22Rv1 (cell line): ENCODE results near the gene SKI.
"Not testable (repeated sequence)": the region's sequence is repeated elsewhere in the genome, so short reads cannot be mapped to it uniquely, and the experiment has no call there.

Experiments
- ZFX ChIP-seq: fragments of 450-650 bp; IDR thresholded peaks from 2 replicates; pipeline ENCODE4 v1.6.1; 2017; ENCODE audit warnings: antibody characterized with exemption, borderline replicate concordance
- TF ChIP-seq, protein P1 (sequence below): fragments of 450-650 bp; IDR thresholded peaks from 2 replicates; pipeline ENCODE4 v1.5.1; 2017; ENCODE audit warnings: mild to moderate bottlenecking

DNA sequence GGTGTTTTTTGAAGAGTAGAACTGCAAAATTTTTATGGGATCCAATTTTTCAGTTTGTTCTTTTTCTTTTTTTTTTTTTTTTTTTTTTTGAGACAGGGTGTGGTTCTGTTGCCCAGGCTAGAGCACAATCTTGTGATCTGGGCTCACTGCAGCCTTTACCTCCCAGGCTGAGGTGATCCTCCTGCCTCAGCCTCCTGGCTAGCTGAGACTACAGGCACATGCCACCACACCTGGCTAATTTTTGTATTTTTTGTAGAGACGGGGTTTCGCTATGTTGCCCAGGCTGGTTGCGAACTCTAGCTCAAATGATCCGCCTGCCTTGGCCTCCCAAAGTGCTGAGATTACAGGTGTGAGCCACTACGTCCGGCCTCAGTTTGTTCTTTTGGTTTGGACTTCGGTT is 32.4 kb downstream of the SKI start:
- TF ChIP-seq, protein P1, sequence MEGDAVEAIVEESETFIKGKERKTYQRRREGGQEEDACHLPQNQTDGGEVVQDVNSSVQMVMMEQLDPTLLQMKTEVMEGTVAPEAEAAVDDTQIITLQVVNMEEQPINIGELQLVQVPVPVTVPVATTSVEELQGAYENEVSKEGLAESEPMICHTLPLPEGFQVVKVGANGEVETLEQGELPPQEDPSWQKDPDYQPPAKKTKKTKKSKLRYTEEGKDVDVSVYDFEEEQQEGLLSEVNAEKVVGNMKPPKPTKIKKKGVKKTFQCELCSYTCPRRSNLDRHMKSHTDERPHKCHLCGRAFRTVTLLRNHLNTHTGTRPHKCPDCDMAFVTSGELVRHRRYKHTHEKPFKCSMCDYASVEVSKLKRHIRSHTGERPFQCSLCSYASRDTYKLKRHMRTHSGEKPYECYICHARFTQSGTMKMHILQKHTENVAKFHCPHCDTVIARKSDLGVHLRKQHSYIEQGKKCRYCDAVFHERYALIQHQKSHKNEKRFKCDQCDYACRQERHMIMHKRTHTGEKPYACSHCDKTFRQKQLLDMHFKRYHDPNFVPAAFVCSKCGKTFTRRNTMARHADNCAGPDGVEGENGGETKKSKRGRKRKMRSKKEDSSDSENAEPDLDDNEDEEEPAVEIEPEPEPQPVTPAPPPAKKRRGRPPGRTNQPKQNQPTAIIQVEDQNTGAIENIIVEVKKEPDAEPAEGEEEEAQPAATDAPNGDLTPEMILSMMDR, result not testable (repeated sequence)
- not testable (repeated sequence) for TF ChIP-seq ZFX
